Small intestine (tissue), 7 donors: Measurements from ENCODE around the gene OOSP2. TPM values are rescaled to one million over a fixed set of nuclear protein-coding genes. Genes with fewer than 3 reads are reported as not detected.
"Not testable (repeated sequence)": the region's sequence is repeated elsewhere in the genome, so short reads cannot be mapped to it uniquely, and the experiment has no call there.

ENCODE experiments used
- DNase-seq, 2 donors: peaks; one replicate each; pipeline versions ENCODE4 v3.0.0 to v3.0.0-alpha.2; 2013
- FAIRE-seq: peaks from 2 replicates; lab custom pipeline; 2012; peaks lifted over from hg19 to GRCh38; lab: Jason Lieb, UNC
- H3K27ac ChIP-seq, 3 donors: one replicate each; pipeline ENCODE4 v1.5.1; 2013; ENCODE audit warnings: low read length in 2 of 3, mild to moderate bottlenecking in 2 of 3, control low read depth in 1 of 3, inconsistent platforms in 1 of 3, low read depth in 1 of 3, moderate library complexity in 1 of 3
- H3K27me3 ChIP-seq, 3 donors: one replicate each; pipeline ENCODE4 v1.6.1; 2013; ENCODE audit warnings: low read length in 3 of 3, inconsistent platforms in 1 of 3; ENCODE audit not compliant: control insufficient read depth in 3 of 3, insufficient read depth in 3 of 3
- H3K36me3 ChIP-seq, 3 donors: one replicate each; pipeline ENCODE4 v1.6.1; 2013; ENCODE audit warnings: low read length in 3 of 3, inconsistent platforms in 1 of 3, low read depth in 1 of 3, mild to moderate bottlenecking in 1 of 3, moderate library complexity in 1 of 3; ENCODE audit not compliant: control insufficient read depth in 3 of 3, insufficient read depth in 2 of 3
- H3K4me1 ChIP-seq, 3 donors: one replicate each; pipeline ENCODE4 v1.6.1; 2013; ENCODE audit warnings: low read length in 2 of 3, inconsistent platforms in 1 of 3, low read depth in 1 of 3, mild to moderate bottlenecking in 1 of 3, moderate library complexity in 1 of 3; ENCODE audit not compliant: control insufficient read depth in 3 of 3, insufficient read depth in 2 of 3
- H3K4me3 ChIP-seq, 3 donors: one replicate each; pipeline ENCODE4 v1.5.1; 2013; ENCODE audit warnings: low read length in 3 of 3, control low read depth in 1 of 3, inconsistent platforms in 1 of 3, low read depth in 1 of 3, mild to moderate bottlenecking in 1 of 3, moderate library complexity in 1 of 3
- H3K9me3 ChIP-seq, 2 donors: one replicate each; pipeline ENCODE4 v1.6.1; 2013; ENCODE audit warnings: low read depth in 1 of 2, low read length in 1 of 2; ENCODE audit not compliant: control insufficient read depth in 2 of 2, insufficient read depth in 1 of 2
- WGBS, 3 donors: extraction: QIAGEN DNeasy Blood & Tissue Kit; methylation state at CpG; one replicate each; pipeline ENCODE4 v1.1.7; 2013; 5-methylcytosine and 5-hydroxymethylcytosine counted together
- polyA plus RNA-seq, 4 donors: library from polyadenylated mRNA; stranded (reverse) in 3 of 4; unstranded in 1 of 4; fragments of 200-250 nt in 3 of 4; fragments of 120-200 nt in 1 of 4; gene quantifications; one replicate each; pipeline versions ENCODE4 v1.2.1 to v1.2.3, GENCODE V29; 2013
- donor health status: healthy with polysubstance abuse.
- donor health status: control.
- donor health status: control.
- donor health status: Bipolar disorder and iron deficiency.
- donor health status: healthy.

The OOSP2 gene
- polyA plus RNA-seq, 4 donors = not detected

GRCh38 chr11:60065801-60066200, 25.6 kb downstream of the OOSP2 start:
- no peaks in the 10 kb centered on the region for H3K4me1 ChIP-seq
- H3K4me3 ChIP-seq = no peak overlapping the region
- WGBS, 3 donors = 77 to 81% (median 77%) methylated on average over 1 of the region's 1 CpG
- FAIRE-seq (no peak), DNase-seq (no peak)
- H3K9me3 ChIP-seq = no peaks in the 10 kb centered on the region
- no peaks in the 10 kb centered on the region for H3K27me3 ChIP-seq
- H3K27ac ChIP-seq = no peak overlapping the region
- H3K36me3 ChIP-seq = no peaks in the 10 kb centered on the region

- FAIRE-seq (no peak), DNase-seq (no peak)
- Histone ChIP-seq H3K4me3 (no peak overlapping the region), H3K27ac (no peak overlapping the region), H3K27me3 (no peaks in the 10 kb centered on the region), H3K4me1 (no peaks in the 10 kb centered on the region), H3K9me3 (no peaks in the 10 kb centered on the region), H3K36me3 (no peaks in the 10 kb centered on the region)
- WGBS, 3 donors = 64 to 82% (median 71%) methylated on average over 2 of the region's 2 CpGs
Measured at GRCh38 chr11:60069450-60069849, 29.2 kb downstream of the OOSP2 start.

GRCh38 chr11:60071644-60072043, 31.4 kb downstream of the OOSP2 start:
- H3K9me3 ChIP-seq, DNase-seq, H3K27ac ChIP-seq, H3K4me3 ChIP-seq, H3K36me3 ChIP-seq, H3K4me1 ChIP-seq, H3K27me3 ChIP-seq, FAIRE-seq: not testable (repeated sequence)
- 79 to 84% (median 80%) methylated on average over 6 of the region's 6 CpGs for WGBS, 3 donors

- Histone ChIP-seq H3K36me3 (no peaks in the 10 kb centered on the region), H3K9me3 (no peaks in the 10 kb centered on the region), H3K27ac (no peak overlapping the region), H3K4me1 (no peaks in the 10 kb centered on the region), H3K27me3 (no peaks in the 10 kb centered on the region), H3K4me3 (no peak overlapping the region)
- 81 to 90% (median 82%) methylated on average over 15 of the region's 15 CpGs for WGBS, 3 donors
- FAIRE-seq (no peak), DNase-seq (no peak)
Measured at GRCh38 chr11:60077216-60077817, 37.1 kb downstream of the OOSP2 start.

GRCh38 chr11:60077981-60078380, 37.8 kb downstream of the OOSP2 start:
- no peak for FAIRE-seq
- H3K4me3 ChIP-seq = no peak overlapping the region
- H3K27ac ChIP-seq = no peak overlapping the region
- WGBS, 3 donors = 90 to 97% (median 92%) methylated on average over 1 of the region's 1 CpG
- DNase-seq = no peak
- H3K27me3 ChIP-seq = no peaks in the 10 kb centered on the region
- no peaks in the 10 kb centered on the region for H3K9me3 ChIP-seq
- H3K36me3 ChIP-seq = no peaks in the 10 kb centered on the region
- H3K4me1 ChIP-seq = no peaks in the 10 kb centered on the region

GRCh38 chr11:60078745-60079144, 38.5 kb downstream of the OOSP2 start:
- DNase-seq (no peak), FAIRE-seq (no peak)
- Histone ChIP-seq H3K36me3 (no peaks in the 10 kb centered on the region), H3K27me3 (no peaks in the 10 kb centered on the region), H3K4me3 (no peak overlapping the region), H3K9me3 (no peaks in the 10 kb centered on the region), H3K27ac (no peak overlapping the region), H3K4me1 (no peaks in the 10 kb centered on the region)
- 66 to 71% (median 71%) methylated on average over 4 of the region's 4 CpGs for WGBS, 3 donors

- Histone ChIP-seq H3K4me3 (no peak overlapping the region), H3K36me3 (no peaks in the 10 kb centered on the region), H3K27me3 (no peaks in the 10 kb centered on the region), H3K4me1 (no peaks in the 10 kb centered on the region), H3K27ac (no peak overlapping the region), H3K9me3 (no peaks in the 10 kb centered on the region)
- no peak for FAIRE-seq
- DNase-seq = no peak
- WGBS, 3 donors = 48 to 57% (median 52%) methylated on average over 3 of the region's 3 CpGs
Measured at GRCh38 chr11:60080535-60080934, 40.3 kb downstream of the OOSP2 start.

GRCh38 chr11:60084631-60085273, 44.5 kb downstream of the OOSP2 start:
- Histone ChIP-seq H3K4me3 (no peak overlapping the region), H3K27me3 (no peaks in the 10 kb centered on the region), H3K27ac (no peak overlapping the region), H3K9me3 (no peaks in the 10 kb centered on the region), H3K36me3 (no peaks in the 10 kb centered on the region), H3K4me1 (no peaks in the 10 kb centered on the region)
- 72 to 74% (median 73%) methylated on average over 3 of the region's 3 CpGs for WGBS, 3 donors
- no peak for FAIRE-seq
- DNase-seq = no peak

- Histone ChIP-seq H3K36me3 (no peaks in the 10 kb centered on the region), H3K27ac (no peak overlapping the region), H3K4me1 (no peaks in the 10 kb centered on the region), H3K27me3 (no peaks in the 10 kb centered on the region), H3K4me3 (no peak overlapping the region), H3K9me3 (no peaks in the 10 kb centered on the region)
- no peak for DNase-seq
- 75 to 88% (median 80%) methylated on average over 2 of the region's 2 CpGs for WGBS, 3 donors
- no peak for FAIRE-seq
Measured at GRCh38 chr11:60085909-60086308, 45.7 kb downstream of the OOSP2 start.
